Measurements from ENCODE around the gene TUBA4B.

TUBA4B gene

DNA sequence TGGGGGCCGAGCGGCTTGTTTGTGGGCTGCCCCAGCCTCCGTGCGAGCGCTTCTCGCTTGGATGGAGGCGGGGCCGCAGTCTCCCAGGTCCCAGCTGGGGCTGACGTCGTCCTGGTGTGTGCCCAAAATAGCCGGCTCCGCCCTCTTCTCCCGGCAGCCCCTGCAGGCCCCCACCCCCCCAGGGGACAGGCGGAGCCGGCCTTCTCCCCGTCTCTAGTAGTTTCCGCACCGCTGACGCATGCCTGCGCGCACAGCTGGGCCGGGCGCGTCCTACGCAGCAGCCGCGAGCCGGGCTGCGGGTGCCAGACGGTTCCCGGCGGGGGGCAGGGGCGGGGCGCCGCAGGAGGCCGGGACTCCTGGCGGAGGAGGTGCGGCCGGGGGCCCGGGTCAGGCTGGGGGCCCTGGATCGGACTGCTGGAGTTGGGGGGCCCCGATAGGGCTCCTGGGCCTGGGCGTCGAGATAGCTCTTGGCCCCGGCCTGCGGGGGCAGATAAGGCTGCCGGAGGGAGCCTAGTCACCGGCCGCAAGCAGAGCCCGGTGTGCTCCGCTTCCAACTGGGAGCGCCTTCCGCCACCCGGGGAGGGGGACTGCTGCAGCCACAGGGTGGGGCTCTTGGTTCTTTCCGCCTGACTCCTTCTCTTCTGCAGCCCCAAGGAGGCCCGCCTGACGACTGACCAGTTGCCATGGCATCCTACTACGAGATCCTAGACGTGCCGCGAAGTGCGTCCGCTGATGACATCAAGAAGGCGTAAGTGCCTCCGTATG, 26.3 kb downstream of the TUBA4B start, which contains the start of gene DNAJB2:
Gene DNAJB2, plus strand, starts transcription at position 216 of the 765 bp plus-strand sequence. Its CDS starts 468 bp downstream, at position 684.
- DNase-seq (ENCODE audit: low read depth) = peak; percentile 99
- H3K4me3 ChIP-seq (ENCODE audit: low read length) = peak within 1 kb of the TSS; percentile 83
- TF ChIP-seq, protein P1, sequence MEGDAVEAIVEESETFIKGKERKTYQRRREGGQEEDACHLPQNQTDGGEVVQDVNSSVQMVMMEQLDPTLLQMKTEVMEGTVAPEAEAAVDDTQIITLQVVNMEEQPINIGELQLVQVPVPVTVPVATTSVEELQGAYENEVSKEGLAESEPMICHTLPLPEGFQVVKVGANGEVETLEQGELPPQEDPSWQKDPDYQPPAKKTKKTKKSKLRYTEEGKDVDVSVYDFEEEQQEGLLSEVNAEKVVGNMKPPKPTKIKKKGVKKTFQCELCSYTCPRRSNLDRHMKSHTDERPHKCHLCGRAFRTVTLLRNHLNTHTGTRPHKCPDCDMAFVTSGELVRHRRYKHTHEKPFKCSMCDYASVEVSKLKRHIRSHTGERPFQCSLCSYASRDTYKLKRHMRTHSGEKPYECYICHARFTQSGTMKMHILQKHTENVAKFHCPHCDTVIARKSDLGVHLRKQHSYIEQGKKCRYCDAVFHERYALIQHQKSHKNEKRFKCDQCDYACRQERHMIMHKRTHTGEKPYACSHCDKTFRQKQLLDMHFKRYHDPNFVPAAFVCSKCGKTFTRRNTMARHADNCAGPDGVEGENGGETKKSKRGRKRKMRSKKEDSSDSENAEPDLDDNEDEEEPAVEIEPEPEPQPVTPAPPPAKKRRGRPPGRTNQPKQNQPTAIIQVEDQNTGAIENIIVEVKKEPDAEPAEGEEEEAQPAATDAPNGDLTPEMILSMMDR (conservative IDR thresholded peaks at IDR 0.05; ENCODE audit: low read length) = no peak

DNA sequence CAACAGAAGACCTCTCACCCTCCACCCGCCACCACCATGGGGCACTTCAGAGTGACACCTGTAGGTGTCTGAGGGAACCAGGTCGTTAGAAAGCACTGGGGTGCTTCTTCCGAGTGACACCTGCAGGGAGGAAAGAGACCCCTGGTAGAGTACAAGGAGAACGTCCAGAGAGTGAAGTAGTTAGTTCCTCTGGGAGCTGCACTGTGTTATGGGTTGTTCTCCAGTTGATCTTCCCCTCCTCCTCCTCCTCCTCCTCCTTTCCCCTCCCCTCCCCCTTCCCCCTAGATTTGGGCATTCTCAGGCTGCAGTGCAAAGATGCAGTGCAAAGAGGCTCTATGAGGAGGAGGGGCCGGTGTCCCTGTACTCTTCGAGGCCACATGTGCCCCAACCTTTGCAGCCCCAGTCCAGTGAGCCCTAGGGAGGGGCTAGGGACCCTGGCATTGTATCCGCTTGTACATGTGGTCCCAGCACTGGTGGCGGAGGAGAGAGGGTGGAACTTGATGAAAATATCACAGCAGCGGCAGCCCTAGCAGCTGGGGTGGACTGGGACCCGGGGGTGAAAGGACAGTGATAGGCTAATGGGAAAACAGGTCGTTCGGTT, 27.0 kb downstream of the TUBA4B start:
- TF ChIP-seq, protein P1 (conservative IDR thresholded peaks at IDR 0.05; ENCODE audit: low read length) = peak; percentile 7
- peak overlapping the region; percentile 83 for H3K4me3 ChIP-seq (ENCODE audit: low read length)
- no peak for DNase-seq (ENCODE audit: low read depth)

DNA sequence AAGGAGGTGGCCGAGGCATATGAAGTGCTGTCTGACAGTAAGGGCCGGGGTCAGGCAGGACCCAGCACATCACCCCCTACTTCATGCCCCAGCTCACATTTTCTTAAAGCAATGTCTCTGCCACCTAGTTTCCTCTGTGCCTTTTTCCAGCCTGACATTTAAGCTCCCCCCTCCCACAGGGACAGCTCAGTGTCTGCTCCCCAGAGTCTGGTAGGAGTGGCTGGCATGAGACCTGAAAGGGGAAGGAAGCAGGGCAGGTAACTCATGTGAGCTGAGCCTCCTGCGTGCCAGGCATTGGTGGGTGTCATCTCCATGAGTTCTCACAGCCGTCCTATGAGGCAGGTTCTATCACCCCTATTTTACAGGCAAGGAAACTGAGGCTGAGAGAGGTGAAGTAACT, 27.6 kb downstream of the TUBA4B start:
- peak overlapping the region; percentile 12; the same call in 1 of the 2 replicates for H3K4me3 ChIP-seq (ENCODE audit: low read length)
- TF ChIP-seq, protein P1 (conservative IDR thresholded peaks at IDR 0.05; ENCODE audit: low read length) = no peak
- no peak for DNase-seq (ENCODE audit: low read depth)

DNA sequence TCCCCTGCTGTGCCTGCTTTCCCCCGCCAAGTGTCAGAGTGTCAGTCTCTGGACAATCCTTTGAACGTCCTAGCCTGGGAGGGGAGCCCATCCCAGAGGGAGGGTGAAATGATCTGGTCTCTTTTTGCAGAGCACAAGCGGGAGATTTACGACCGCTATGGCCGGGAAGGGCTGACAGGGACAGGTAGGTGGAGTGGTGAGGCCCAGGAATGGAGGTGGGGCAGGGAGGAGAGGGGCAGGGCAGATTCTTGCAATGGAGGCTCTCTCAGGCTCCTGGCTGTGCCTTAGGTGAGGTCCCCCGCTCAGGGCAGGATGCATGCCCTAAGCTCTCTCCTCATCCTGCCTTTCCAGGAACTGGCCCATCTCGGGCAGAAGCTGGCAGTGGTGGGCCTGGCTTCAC, 28.5 kb downstream of the TUBA4B start:
- DNase-seq (ENCODE audit: low read depth) = no peak
- no peak overlapping the region for H3K4me3 ChIP-seq (ENCODE audit: low read length)
- TF ChIP-seq, protein P1 (conservative IDR thresholded peaks at IDR 0.05; ENCODE audit: low read length) = no peak

DNA sequence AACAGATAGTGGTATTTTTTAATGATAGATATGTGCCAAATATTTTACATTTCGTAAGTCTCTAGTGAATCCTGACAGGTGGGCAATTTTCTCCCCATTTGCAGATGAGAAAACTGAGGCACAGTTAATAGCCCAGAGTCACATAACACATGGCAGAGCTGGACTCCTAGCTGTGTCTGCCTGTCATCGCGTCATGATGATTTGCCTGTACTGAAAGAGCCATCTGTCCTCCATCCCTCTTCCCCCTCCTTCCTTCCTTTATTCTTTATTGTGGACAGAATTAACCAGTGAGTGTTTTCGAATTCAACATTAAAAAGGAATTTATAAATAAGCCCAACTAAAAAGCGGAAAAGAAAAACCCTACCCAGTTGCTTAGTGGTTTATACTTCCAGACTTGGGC, 29.3 kb downstream of the TUBA4B start:
- no peak overlapping the region for H3K4me3 ChIP-seq (ENCODE audit: low read length)
- DNase-seq (ENCODE audit: low read depth) = no peak
- TF ChIP-seq, protein P1 (conservative IDR thresholded peaks at IDR 0.05; ENCODE audit: low read length) = no peak

DNA sequence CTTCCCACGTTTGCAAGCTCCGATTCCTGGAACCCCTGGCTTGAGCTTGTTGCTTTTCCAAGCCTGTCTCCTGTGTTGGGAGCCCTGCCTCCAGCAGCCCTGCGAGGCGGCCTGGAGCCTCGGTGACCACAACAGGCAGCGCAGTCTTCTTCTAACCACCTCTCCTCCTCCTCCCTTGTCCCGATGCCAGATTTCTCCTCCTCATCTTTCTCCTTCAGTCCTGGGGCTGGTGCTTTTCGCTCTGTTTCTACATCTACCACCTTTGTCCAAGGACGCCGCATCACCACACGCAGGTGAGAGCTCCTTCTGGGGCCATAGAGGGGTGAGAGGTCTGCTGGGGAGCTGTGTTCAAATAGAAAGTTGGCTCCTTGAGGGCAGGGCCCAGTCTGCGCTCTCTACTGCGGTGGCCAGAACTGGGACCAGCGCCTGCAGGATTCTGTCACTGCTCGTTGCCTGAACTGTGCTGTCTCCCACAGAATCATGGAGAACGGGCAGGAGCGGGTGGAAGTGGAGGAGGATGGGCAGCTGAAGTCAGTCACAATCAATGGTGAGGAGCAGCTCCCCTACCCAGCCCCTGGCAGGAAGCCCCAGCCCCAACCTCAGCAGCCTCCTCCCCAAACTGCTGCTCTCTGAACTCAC, 30.0 kb downstream of the TUBA4B start:
- DNase-seq (ENCODE audit: low read depth) = no peak
- H3K4me3 ChIP-seq (ENCODE audit: low read length) = no peak overlapping the region
- TF ChIP-seq, protein P1 (conservative IDR thresholded peaks at IDR 0.05; ENCODE audit: low read length) = no peak
